NCI-H146 treated with DMSO at 0.1 percent for 48 hours (cell line): ENCODE measurements around the gene IBA57.

Experiments used
- DNase-seq: peaks from one replicate; lab custom pipeline; 2025; ENCODE audit not compliant: unreplicated experiment; lab: John Stamatoyannopoulos, UW

Gene IBA57

GRCh38 chr1:228144193-228144992 is 21.2 kb upstream of the IBA57 start:
- no peak for DNase-seq

- DNase-seq = no peak
Observed at GRCh38 chr1:228144993-228145343, 20.6 kb upstream of the IBA57 start.

- no peak for DNase-seq
Observed at GRCh38 chr1:228145463-228146416, 19.9 kb upstream of the IBA57 start.

GRCh38 chr1:228146417-228147150 is 19.0 kb upstream of the IBA57 start:
- no peak for DNase-seq

- DNase-seq = no peak
Observed at GRCh38 chr1:228147151-228147693, 18.4 kb upstream of the IBA57 start.

GRCh38 chr1:228147768-228148167 is 17.8 kb upstream of the IBA57 start:
- no peak for DNase-seq

GRCh38 chr1:228148196-228148861 is 17.3 kb upstream of the IBA57 start:
- no peak for DNase-seq

GRCh38 chr1:228148935-228149405 is 16.6 kb upstream of the IBA57 start:
- no peak for DNase-seq

GRCh38 chr1:228149406-228150119 is 16.0 kb upstream of the IBA57 start, which contains the start of gene GJC2:
Gene GJC2 (plus strand): TSS chr1:228149930. CDS start chr1:228157759, 7,829 bp downstream.
- DNase-seq = no peak

GRCh38 chr1:228150120-228150460 is 15.5 kb upstream of the IBA57 start:
- no peak for DNase-seq

- DNase-seq = no peak
Observed at GRCh38 chr1:228150461-228151179, 15.0 kb upstream of the IBA57 start.

- DNase-seq = no peak
Observed at GRCh38 chr1:228151180-228151925, 14.3 kb upstream of the IBA57 start.

GRCh38 chr1:228152097-228152917 is 13.3 kb upstream of the IBA57 start:
- DNase-seq = no peak

GRCh38 chr1:228152918-228153258 is 12.7 kb upstream of the IBA57 start:
- DNase-seq = no peak

GRCh38 chr1:228154021-228154669 is 11.5 kb upstream of the IBA57 start:
- no peak for DNase-seq

GRCh38 chr1:228154670-228155571 is 10.7 kb upstream of the IBA57 start:
- DNase-seq = peak; percentile 55
